MCF 10A (cell line): Measurements from ENCODE around the gene KRTAP10-8. TPM values are rescaled to one million over a fixed set of nuclear protein-coding genes. Genes with fewer than 3 reads are reported as not detected.

Source experiments
- BruUV-seq: library from RNA; stranded (reverse); fragments of 400-500 nt; replicated peaks from 2 replicates; lab custom pipeline; 2021; lab: Mats Ljungman, UMichigan
- CTCF ChIA-PET: fragments of 300-600 bp; sonication (Branson Sonifier 250); formaldehyde crosslinking; extraction: SDS; loops from one replicate; lab custom pipeline; 2021; ENCODE audit warnings: antibody characterized with exemption, inconsistent platforms; lab: Yijun Ruan, JAX
- POLR2A ChIA-PET: fragments of 300-600, 350-650 bp; sonication (Branson Sonifier 250); formaldehyde crosslinking; extraction: SDS; loops from one replicate; lab custom pipeline; 2020; ENCODE audit warnings: antibody characterized with exemption, inconsistent platforms; lab: Yijun Ruan, JAX
- DNase-seq: peaks from one replicate; pipeline ENCODE4 v3.0.0-alpha.2; 2018; ENCODE audit not compliant: unreplicated experiment
- H3K27ac Mint-ChIP-seq: one replicate; pipeline ENCODE4 v1.8.0; 2022; ENCODE audit warnings: mild to moderate bottlenecking, low read depth, mixed read lengths; ENCODE audit not compliant: unreplicated experiment
- H3K27me3 Mint-ChIP-seq: one replicate; pipeline ENCODE4 v1.8.0; 2022; ENCODE audit warnings: mixed read lengths; ENCODE audit not compliant: insufficient read depth, unreplicated experiment
- H3K36me3 Mint-ChIP-seq: one replicate; pipeline ENCODE4 v1.8.0; 2022; ENCODE audit warnings: mild to moderate bottlenecking, moderate library complexity, mixed read lengths; ENCODE audit not compliant: insufficient read depth, unreplicated experiment
- H3K4me1 Mint-ChIP-seq: one replicate; pipeline ENCODE4 v1.8.0; 2022; ENCODE audit warnings: mixed read lengths; ENCODE audit not compliant: insufficient read depth, unreplicated experiment
- H3K4me3 Mint-ChIP-seq: one replicate; pipeline ENCODE4 v1.8.0; 2022; ENCODE audit warnings: mild to moderate bottlenecking, moderate library complexity, mixed read lengths; ENCODE audit not compliant: unreplicated experiment
- H3K9me3 Mint-ChIP-seq: one replicate; pipeline ENCODE4 v1.8.0; 2022; ENCODE audit warnings: mixed read lengths; ENCODE audit not compliant: unreplicated experiment
- CTCF ChIP-seq: fragments of 200-600 bp; IDR thresholded peaks from one replicate; pipeline ENCODE4 v1.8.0; 2022; ENCODE audit warnings: antibody characterized with exemption, mild to moderate bottlenecking; ENCODE audit not compliant: unreplicated experiment
- intact Hi-C: fragments of 100-400 bp; cut with micrococcal nuclease; formaldehyde crosslinking; loops from 2 replicates; pipeline ENCODE4 v1.14.1; 2022
- total RNA-seq: library from RNA; stranded (reverse); gene quantifications from 2 replicates; pipeline ENCODE4 v1.2.3, GENCODE V29; 2022

Gene KRTAP10-8
- total RNA-seq, 1 experiment from 2014 or later = not detected

DNA sequence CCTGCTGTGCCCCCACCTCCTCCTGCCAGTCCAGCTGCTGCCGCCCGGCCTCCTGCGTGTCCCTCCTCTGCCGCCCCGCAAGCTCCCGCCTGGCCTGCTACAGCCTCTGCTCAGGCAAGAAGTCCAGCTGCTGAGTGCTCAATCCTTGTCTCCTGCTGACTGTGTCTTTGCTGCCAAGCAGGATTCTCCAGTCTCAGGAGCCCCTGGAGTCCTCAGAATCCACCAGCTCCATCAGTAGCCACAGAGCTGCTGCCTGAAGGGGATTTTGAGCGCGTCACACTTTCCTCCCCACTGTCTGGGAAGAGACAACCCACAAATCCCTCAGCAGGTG lies 35.3 kb downstream of the KRTAP10-8 start:
- Mint-ChIP-seq H3K4me1 (no peaks in the 10 kb centered on the region), H3K27ac (no peak overlapping the region), H3K4me3 (no peak overlapping the region), H3K36me3 (no peaks in the 10 kb centered on the region), H3K9me3 (peaks cover 16% of the 10 kb centered on the region), H3K27me3 (peaks cover 23% of the 10 kb centered on the region)
- POLR2A ChIA-PET = no interaction called here
- BruUV-seq = no TSS peak
- CTCF ChIA-PET = no interaction called here
- intact Hi-C loops = no loop called here
- no peak for DNase-seq
- no peak for TF ChIP-seq CTCF

DNA sequence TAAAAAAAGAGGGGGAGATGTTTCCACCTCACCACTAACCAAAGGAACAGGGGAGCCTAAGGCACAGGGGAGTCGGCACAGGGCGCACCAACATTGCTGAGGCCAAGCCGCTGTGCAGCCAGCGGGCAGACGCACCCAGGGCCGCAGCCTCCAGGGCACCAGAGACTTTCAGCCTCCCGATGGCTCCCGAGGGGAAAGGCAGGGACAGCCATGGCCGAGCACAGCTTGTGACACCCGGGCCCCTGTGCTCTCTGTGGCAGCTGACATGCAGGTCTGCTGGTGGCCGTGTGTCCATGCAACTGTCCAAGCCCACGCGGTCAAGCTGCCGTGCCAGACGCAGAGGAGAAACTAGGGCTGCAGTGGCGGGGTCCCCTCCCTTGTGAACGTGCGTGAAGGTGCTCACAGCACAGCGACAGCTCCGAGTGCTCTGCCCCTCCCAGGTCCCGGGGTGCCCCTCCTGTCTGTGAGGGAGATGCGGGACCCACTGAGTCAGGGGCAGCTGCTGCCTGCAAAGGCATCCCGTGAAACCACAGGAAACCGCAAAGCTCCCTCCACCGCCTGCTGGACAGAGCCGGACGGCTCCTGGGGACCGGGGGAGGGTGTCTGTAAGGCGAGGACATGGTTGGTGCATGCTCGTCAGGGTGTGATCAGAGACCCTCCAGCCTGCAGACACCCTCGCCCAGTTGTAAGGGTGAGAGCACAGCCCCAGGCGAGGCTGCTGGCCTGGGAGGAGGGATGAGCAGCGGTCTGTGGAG lies 36.9 kb downstream of the KRTAP10-8 start:
- H3K9me3 Mint-ChIP-seq = peaks cover 9% of the 10 kb centered on the region
- no peak for DNase-seq
- ChIA-PET POLR2A (no interaction called here), CTCF (interaction anchor here (0.6 kb wide), 1 partner anchor 153 kb away, joined by 3 read pairs; the partner anchor contains the start of gene UBE2G2)
- H3K4me1 Mint-ChIP-seq = no peaks in the 10 kb centered on the region
- H3K27me3 Mint-ChIP-seq = peaks cover 29% of the 10 kb centered on the region
- TF ChIP-seq CTCF = no peak
- H3K36me3 Mint-ChIP-seq = no peaks in the 10 kb centered on the region
- no peak overlapping the region for H3K27ac Mint-ChIP-seq
- intact Hi-C loops = no loop called here
- no peak overlapping the region for H3K4me3 Mint-ChIP-seq
- BruUV-seq = no TSS peak

DNA sequence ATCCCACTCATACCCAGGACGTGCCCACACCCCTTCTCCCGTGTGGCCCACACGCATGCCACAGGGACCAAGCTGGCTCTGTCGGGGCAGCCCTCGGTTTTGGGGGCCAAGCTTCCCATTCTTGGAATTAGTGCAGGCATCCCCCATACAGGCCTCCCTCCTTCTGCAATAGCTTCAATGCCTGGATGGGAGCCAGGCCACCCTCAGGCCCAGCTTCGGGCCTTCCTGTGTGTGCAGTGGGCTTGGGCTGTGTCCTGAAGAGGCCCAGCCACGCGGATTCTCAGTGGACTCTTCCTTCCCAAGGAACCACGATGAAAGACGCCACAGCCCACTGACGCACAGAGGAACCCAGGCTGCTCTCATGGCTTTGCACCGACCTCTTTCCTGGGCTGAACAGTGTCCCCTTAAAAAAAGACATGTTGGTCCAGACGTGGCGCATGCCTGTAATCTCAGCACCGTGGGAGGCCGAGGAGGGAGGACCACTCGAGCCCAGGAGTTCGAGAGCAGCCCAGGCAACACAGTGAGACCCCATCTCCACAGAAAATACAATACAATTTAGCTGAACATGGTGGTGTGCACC lies 37.7 kb downstream of the KRTAP10-8 start:
- CTCF ChIA-PET = interaction anchor here (0.6 kb wide), 1 partner anchor 152 kb away, joined by 3 read pairs; the partner anchor contains the start of gene UBE2G2
- Mint-ChIP-seq H3K9me3 (peaks cover 4% of the 10 kb centered on the region), H3K27ac (no peak overlapping the region), H3K4me3 (no peak overlapping the region), H3K4me1 (no peaks in the 10 kb centered on the region), H3K27me3 (peaks cover 35% of the 10 kb centered on the region), H3K36me3 (no peaks in the 10 kb centered on the region)
- DNase-seq = no peak
- no TSS peak for BruUV-seq
- intact Hi-C loops = no loop called here
- TF ChIP-seq CTCF = no peak
- POLR2A ChIA-PET = no interaction called here

DNA sequence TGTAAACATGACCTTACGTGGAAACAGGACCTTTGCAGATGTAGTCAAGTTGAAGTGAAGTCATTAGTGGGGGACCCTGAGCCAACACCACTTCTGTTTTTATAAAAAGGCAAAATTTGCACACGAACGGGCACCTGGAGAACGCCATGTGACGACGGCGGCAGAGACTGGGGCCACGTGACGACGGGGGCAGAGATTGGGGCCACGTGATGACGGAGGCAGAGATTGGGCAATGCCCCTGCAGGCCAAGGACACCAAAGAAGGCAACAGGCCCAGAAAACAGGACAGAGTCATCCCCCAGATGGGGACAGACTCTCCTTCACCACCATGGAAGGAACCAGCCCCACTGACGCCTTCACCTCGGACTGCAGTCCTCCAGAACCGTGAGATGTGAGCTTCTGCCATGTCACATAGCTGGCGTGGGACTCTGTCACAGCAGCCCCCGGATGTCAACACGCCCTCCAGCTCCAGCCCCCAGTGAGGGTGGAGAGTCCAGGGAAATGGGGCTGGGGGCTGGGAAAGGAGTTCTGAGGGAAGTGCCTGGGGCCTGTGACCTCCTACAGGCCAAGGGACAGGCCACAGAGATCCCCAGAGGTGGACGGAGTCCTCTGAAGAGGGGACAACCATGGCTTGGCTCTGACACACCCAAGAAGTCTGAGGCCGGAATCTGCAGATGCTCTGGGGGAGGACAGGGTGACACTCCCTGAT lies 38.5 kb downstream of the KRTAP10-8 start:
- BruUV-seq = no TSS peak
- TF ChIP-seq CTCF = no peak
- Mint-ChIP-seq H3K36me3 (no peaks in the 10 kb centered on the region), H3K27me3 (peaks cover 35% of the 10 kb centered on the region), H3K4me1 (no peaks in the 10 kb centered on the region), H3K9me3 (no peaks in the 10 kb centered on the region), H3K4me3 (no peak overlapping the region), H3K27ac (no peak overlapping the region)
- CTCF ChIA-PET = interaction anchor here (0.7 kb wide), 1 partner anchor 140 kb away, joined by 3 read pairs; no protein-coding TSS in a partner anchor
- POLR2A ChIA-PET = no interaction called here
- intact Hi-C loops = no loop called here
- no peak for DNase-seq
